ENCODE results near the gene TTLL13. TPM values are rescaled to one million over a fixed set of nuclear protein-coding genes. Genes with fewer than 3 reads are reported as not detected.

The TTLL13 gene
- total RNA-seq, 1 experiment from 2014 or later = 1.0 TPM

GRCh38 chr15:90219421-90220141, 29.8 kb upstream of the TTLL13 start:
- CTCF ChIA-PET = no interaction called here
- POLR2A ChIA-PET = no interaction called here
- Histone ChIP-seq H3K4me3 (replicated peaks in 1 of 2; ENCODE audit: low read depth in 1 of 2, low read length in 2 of 2) (no peak overlapping the region), H3K79me2 (ENCODE audit: insufficient read depth, low read length) (peaks cover 41% of the 10 kb centered on the region), H4K20me1 (ENCODE audit: insufficient read depth) (no peaks in the 10 kb centered on the region), H3K27me3 (ENCODE audit: insufficient read depth, low read length) (no peaks in the 10 kb centered on the region), H3K4me2 (ENCODE audit: low read length) (no peak overlapping the region), H3K9ac (ENCODE audit: low read length) (no peak overlapping the region), H3K36me3 (ENCODE audit: control insufficient read depth in 1 of 2, insufficient read depth in 2 of 2, low read length in 2 of 2) (peaks cover 20 to 27% of the 10 kb centered on the region in 2 experiments; a peak in 3 of 4 replicates), H3K4me1 (ENCODE audit: control insufficient read depth in 1 of 2, insufficient read depth in 2 of 2, low read length in 2 of 2) (peaks cover 8 to 25% of the 10 kb centered on the region in 2 experiments), H3K27ac (ENCODE audit: low read depth, low read length) (no peak overlapping the region), H3K9me3 (ENCODE audit: control insufficient read depth in 1 of 2, insufficient read depth in 1 of 2, low read depth in 1 of 2, low read length in 2 of 2) (no peaks in the 10 kb centered on the region), H3K9me2 (ENCODE audit: insufficient read depth) (no peaks in the 10 kb centered on the region), H2AFZ (ENCODE audit: low read depth, low read length, poor library complexity, severe bottlenecking) (no peak overlapping the region)
- DNase-seq (ENCODE audit: low read depth, low spot score) (no peak), ATAC-seq (peak; percentile 80)
- intact Hi-C loops (cut with micrococcal nuclease) = loop anchor here (10.0 kb wide), 1 partner anchor 475 kb away; no protein-coding TSS in a partner anchor
- no TSS peak for BruUV-seq (replicated peaks)
- RAD21 ChIA-PET (ENCODE audit: low non-redundant PET in 1 of 2, low total read pairs in 2 of 2, uncharacterized antibody in 2 of 2, unreplicated experiment in 2 of 2) = no interaction called here
- no peak for TF ChIP-seq SP1 (IDR thresholded peaks at IDR 0.05; ENCODE audit: low read depth)
- TF ChIP-seq FOSL1 (IDR thresholded peaks at IDR 0.05; ENCODE audit: low read depth) = no peak
- TF ChIP-seq ATF3 (IDR thresholded peaks at IDR 0.05) = no peak
- no peak for TF ChIP-seq ZFX (IDR thresholded peaks at IDR 0.05)
- TF ChIP-seq EZH2phosphoT487 (IDR thresholded peaks at IDR 0.05; ENCODE audit: borderline replicate concordance) = no peak
- TF ChIP-seq YY1 (IDR thresholded peaks at IDR 0.05; ENCODE audit: extremely low read depth, insufficient replicate concordance, low read depth, low read length) = no peak
- TF ChIP-seq EGR1 (IDR thresholded peaks at IDR 0.05; ENCODE audit: low read depth) = no peak
- TF ChIP-seq SRF (IDR thresholded peaks at IDR 0.05; ENCODE audit: low read depth) = no peak
- no peak for TF ChIP-seq TCF7L2 (IDR thresholded peaks at IDR 0.05; ENCODE audit: borderline replicate concordance, extremely low read depth, insufficient read depth, insufficient read length)
- peak in 2 of 3 experiments; percentile 76; a peak in 4 of 6 replicates for TF ChIP-seq CTCF (IDR thresholded peaks at IDR 0.05 in 2 of 3, conservative IDR thresholded peaks at IDR 0.05 in 1 of 3; ENCODE audit: borderline replicate concordance in 1 of 3, insufficient read depth in 1 of 3, low read depth in 2 of 3, low read length in 2 of 3)
- no peak for TF ChIP-seq JUND (IDR thresholded peaks at IDR 0.05)
- no peak for TF ChIP-seq ZNF274 (IDR thresholded peaks at IDR 0.05; ENCODE audit: low read depth, low read length)
- no peak for TF ChIP-seq MAX (IDR thresholded peaks at IDR 0.05)
- no peak for TF ChIP-seq RAD21 (IDR thresholded peaks at IDR 0.05; ENCODE audit: low read depth)
- no peak for TF ChIP-seq CEBPB (IDR thresholded peaks at IDR 0.05; ENCODE audit: low read depth)
- TF ChIP-seq POLR2AphosphoS5 (IDR thresholded peaks at IDR 0.05; ENCODE audit: low read depth, low read length) = peak; percentile 26; the same call in 1 of the 2 replicates
- TF ChIP-seq EZH2 (IDR thresholded peaks at IDR 0.05) = no peak
